ENCODE data around the gene FBXO39. TPM values are rescaled to one million over a fixed set of nuclear protein-coding genes. Genes with fewer than 3 reads are reported as not detected.

FBXO39 gene
- total RNA-seq, 2 experiments from 2014 or later = 0.36 to 0.71 TPM

DNA sequence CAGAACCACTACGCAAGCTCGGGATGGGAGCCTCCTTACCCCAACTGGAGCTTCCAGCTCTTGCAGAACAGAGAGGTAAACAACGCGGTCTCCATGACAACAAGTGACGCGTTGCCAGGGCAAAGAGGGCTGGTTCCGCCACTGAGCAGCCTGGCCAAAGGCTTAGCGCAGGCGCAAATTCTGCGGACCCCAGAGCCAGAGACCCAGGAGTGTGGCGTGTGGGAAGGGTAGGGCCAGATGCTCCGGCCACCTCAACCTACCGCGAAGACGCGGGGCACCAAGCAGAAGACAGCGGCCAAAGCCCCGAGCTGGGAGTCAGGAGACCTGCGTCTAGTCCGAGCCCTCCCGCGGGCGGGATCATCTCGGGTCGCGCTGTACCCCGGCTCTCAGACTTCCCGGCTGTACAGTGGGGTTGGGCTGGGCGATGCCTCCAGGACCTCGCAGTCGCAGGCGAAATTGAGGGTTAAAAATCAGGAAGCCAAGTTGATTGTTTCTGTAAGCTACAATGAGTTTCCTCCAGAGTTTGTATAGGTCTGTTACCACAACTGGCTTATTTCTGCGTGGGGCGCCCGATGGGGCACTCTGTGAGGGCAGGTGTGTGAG lies 55.7 kb downstream of the FBXO39 start, which contains the start of gene TEKT1:
Gene TEKT1 (minus strand): TSS at position 69 of the 603 bp plus-strand sequence. CDS start 1,353 bp downstream, outside the sequence.
- DNase-seq = peak; percentile 36 to 89 (median 67)
- ChIA-PET CTCF (interaction anchor here (1.6 kb wide), 1 partner anchor 11 kb away, joined by 4 read pairs; no protein-coding TSS in a partner anchor), POLR2A (no interaction called here)
- H3K36me3 ChIP-seq (ENCODE audit: insufficient read depth, low read length) = no peaks in the 10 kb centered on the region
- peaks cover 75% of the 10 kb centered on the region for H3K27me3 Mint-ChIP-seq
- peak; percentile 89 for ATAC-seq (ENCODE audit: poor library complexity)
- TF ChIP-seq, protein P1, sequence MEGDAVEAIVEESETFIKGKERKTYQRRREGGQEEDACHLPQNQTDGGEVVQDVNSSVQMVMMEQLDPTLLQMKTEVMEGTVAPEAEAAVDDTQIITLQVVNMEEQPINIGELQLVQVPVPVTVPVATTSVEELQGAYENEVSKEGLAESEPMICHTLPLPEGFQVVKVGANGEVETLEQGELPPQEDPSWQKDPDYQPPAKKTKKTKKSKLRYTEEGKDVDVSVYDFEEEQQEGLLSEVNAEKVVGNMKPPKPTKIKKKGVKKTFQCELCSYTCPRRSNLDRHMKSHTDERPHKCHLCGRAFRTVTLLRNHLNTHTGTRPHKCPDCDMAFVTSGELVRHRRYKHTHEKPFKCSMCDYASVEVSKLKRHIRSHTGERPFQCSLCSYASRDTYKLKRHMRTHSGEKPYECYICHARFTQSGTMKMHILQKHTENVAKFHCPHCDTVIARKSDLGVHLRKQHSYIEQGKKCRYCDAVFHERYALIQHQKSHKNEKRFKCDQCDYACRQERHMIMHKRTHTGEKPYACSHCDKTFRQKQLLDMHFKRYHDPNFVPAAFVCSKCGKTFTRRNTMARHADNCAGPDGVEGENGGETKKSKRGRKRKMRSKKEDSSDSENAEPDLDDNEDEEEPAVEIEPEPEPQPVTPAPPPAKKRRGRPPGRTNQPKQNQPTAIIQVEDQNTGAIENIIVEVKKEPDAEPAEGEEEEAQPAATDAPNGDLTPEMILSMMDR (IDR thresholded peaks at IDR 0.05) = no peak
- peak within 1 kb of the TSS; percentile 42 for H3K4me3 ChIP-seq (ENCODE audit: low read length)
- H3K27ac Mint-ChIP-seq = no peak within 1 kb of the TSS
- no peaks in the 10 kb centered on the region for H3K9me3 ChIP-seq (ENCODE audit: control insufficient read depth in 1 of 2, insufficient read depth in 1 of 2, low read length in 2 of 2)
- peaks cover 15% of the 10 kb centered on the region for H3K4me1 Mint-ChIP-seq (ENCODE audit: low read depth)
- H3K4me1 ChIP-seq (ENCODE audit: insufficient read depth, low read length) = peaks cover 13% of the 10 kb centered on the region
- H3K36me3 Mint-ChIP-seq (ENCODE audit: low read depth) = no peaks in the 10 kb centered on the region
- peak within 1 kb of the TSS; percentile 83 for H3K4me3 Mint-ChIP-seq
- peaks cover 32 to 55% of the 10 kb centered on the region in 2 experiments for H3K27me3 ChIP-seq (ENCODE audit: control insufficient read depth in 1 of 2, insufficient read depth in 2 of 2, low read length in 2 of 2)
- H3K9me3 Mint-ChIP-seq = no peaks in the 10 kb centered on the region
- H3K27ac ChIP-seq (ENCODE audit: low read depth in 1 of 2, low read length in 2 of 2) = no peak within 1 kb of the TSS
- intact Hi-C loops (cut with DNase I, micrococcal nuclease) = no loop called here

Other genes with a start within 250 kb of the FBXO39 start
- gene PITPNM3, start 219.7 kb upstream of the FBXO39 start, total RNA-seq = under 1 TPM; 0.34 to 0.41 TPM
- 10 to 100 TPM in 1 of 2 experiments, 1 to 10 TPM in 1; 8.9 to 11.7 TPM for gene KIAA0753, start 135.5 kb upstream of the FBXO39 start, total RNA-seq
- 10 to 100 TPM; 13.2 to 17.7 TPM for gene TXNDC17, start 135.2 kb upstream of the FBXO39 start, total RNA-seq
- gene MED31, start 124.6 kb upstream of the FBXO39 start, total RNA-seq = 10 to 100 TPM; 31.4 to 32.0 TPM
- under 1 TPM; 0.69 to 0.70 TPM for gene C17orf100, start 124.5 kb upstream of the FBXO39 start, total RNA-seq
- gene SLC13A5, start 62.8 kb upstream of the FBXO39 start, total RNA-seq = not detected
- 10 to 100 TPM; 24.9 to 26.2 TPM for gene XAF1, start 20.2 kb upstream of the FBXO39 start, total RNA-seq
- not detected for gene TEKT1, start 55.5 kb downstream of the FBXO39 start, total RNA-seq
- gene ALOX12, start 219.8 kb downstream of the FBXO39 start, total RNA-seq = not detected
- gene RNASEK, start 236.4 kb downstream of the FBXO39 start, total RNA-seq = 10 to 100 TPM; 96.8 to 98.9 TPM
- gene BCL6B, start 246.8 kb downstream of the FBXO39 start, total RNA-seq = not detected